Measurements from ENCODE around the gene PPP6R1.
"Not testable (repeated sequence)": the region's sequence is repeated elsewhere in the genome, so short reads cannot be mapped to it uniquely, and the experiment has no call there.

The PPP6R1 gene

GRCh38 chr19:55241935-55242464 is 16.8 kb downstream of the PPP6R1 start:
- DNase-seq: no peak

GRCh38 chr19:55241143-55241934 is 17.5 kb downstream of the PPP6R1 start:
- no peak for DNase-seq

- DNase-seq: no peak
These were observed 18.1 kb downstream of the PPP6R1 start for GRCh38 chr19:55240713-55241020.

- DNase-seq: no peak
These were observed 19.8 kb downstream of the PPP6R1 start for GRCh38 chr19:55239004-55239403.

GRCh38 chr19:55238030-55238429 is 20.8 kb downstream of the PPP6R1 start:
- DNase-seq: no peak

GRCh38 chr19:55232986-55233385 is 25.8 kb downstream of the PPP6R1 start:
- no peak for DNase-seq

GRCh38 chr19:55232286-55232602 is 26.6 kb downstream of the PPP6R1 start:
- DNase-seq: no peak

- no peak for DNase-seq
These were observed 27.2 kb downstream of the PPP6R1 start for GRCh38 chr19:55231391-55232285.

- no peak for DNase-seq
These were observed 28.0 kb downstream of the PPP6R1 start for GRCh38 chr19:55230780-55231179.

- DNase-seq: no peak
These were observed 28.5 kb downstream of the PPP6R1 start for GRCh38 chr19:55230329-55230728.

GRCh38 chr19:55229789-55230182 is 29.0 kb downstream of the PPP6R1 start:
- DNase-seq: no peak

GRCh38 chr19:55229145-55229788 is 29.6 kb downstream of the PPP6R1 start:
- no peak for DNase-seq

- no peak for DNase-seq
These were observed 30.3 kb downstream of the PPP6R1 start, which contains the start of gene TMEM86B for GRCh38 chr19:55228403-55229031. TMEM86B (minus strand) TSS chr19:55228763; CDS start chr19:55228741, 22 bp downstream.

- no peak for DNase-seq
These were observed 30.8 kb downstream of the PPP6R1 start for GRCh38 chr19:55228015-55228391.

- DNase-seq: no peak
These were observed 31.4 kb downstream of the PPP6R1 start for GRCh38 chr19:55227241-55228014.

- no peak for DNase-seq
These were observed 32.0 kb downstream of the PPP6R1 start for GRCh38 chr19:55226788-55227187.

- no peak for DNase-seq
These were observed 32.5 kb downstream of the PPP6R1 start for GRCh38 chr19:55226273-55226672.

- no peak for DNase-seq
These were observed 33.3 kb downstream of the PPP6R1 start for GRCh38 chr19:55225415-55225958.

- not testable (repeated sequence) for DNase-seq
These were observed 34.0 kb downstream of the PPP6R1 start for GRCh38 chr19:55224679-55225414.

- DNase-seq: no peak
These were observed 34.7 kb downstream of the PPP6R1 start for GRCh38 chr19:55224038-55224665.
